ENCODE data around the gene GSTP1.
"Not testable (repeated sequence)": the region's sequence is repeated elsewhere in the genome, so short reads cannot be mapped to it uniquely, and the experiment has no call there.

The GSTP1 gene

GRCh38 chr11:67583247-67584204, at the start of gene GSTP1:
TSS of gene GSTP1 (plus strand) at chr11:67583812. CDS start at chr11:67583844, 32 bp downstream.
- no peak for DNase-seq

DNA sequence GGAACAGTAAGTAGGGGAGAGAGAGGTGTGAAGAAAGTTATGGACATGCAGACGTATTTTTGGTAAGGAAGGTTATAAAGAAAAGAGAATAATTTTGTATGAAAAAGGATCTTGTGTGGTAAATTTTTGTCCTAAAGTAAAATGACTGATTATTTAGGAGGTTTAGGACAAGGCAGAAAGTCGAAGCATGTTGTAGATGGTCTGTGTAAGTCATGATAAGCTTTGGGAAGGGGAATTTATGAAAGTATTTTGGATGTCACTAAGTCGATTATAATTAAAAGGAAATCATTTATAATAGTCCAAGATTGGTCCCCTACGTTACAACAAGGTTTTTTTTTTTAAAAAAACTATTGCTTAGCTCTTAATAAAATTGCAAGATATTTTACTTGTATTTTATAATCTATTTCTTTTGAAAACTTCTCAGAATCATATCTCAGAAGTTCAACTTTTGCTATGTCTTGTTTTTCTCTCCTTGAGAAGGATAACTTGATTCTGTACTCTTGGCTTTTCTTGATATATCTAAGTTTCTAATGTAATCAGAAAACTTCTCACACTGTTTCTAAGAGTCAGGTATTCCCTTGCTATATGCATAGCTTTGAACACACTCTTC, 49.4 kb upstream of the GSTP1 start:
- DNase-seq: no peak

GRCh38 chr11:67535561-67535960, 48.1 kb upstream of the GSTP1 start:
- no peak for DNase-seq

GRCh38 chr11:67538306-67538705, 45.3 kb upstream of the GSTP1 start:
- DNase-seq: no peak

GRCh38 chr11:67538823-67539505, 44.6 kb upstream of the GSTP1 start:
- no peak for DNase-seq

- DNase-seq: no peak
Measured at GRCh38 chr11:67539550-67539949, 44.1 kb upstream of the GSTP1 start.

GRCh38 chr11:67541198-67541597, 42.4 kb upstream of the GSTP1 start:
- DNase-seq: no peak

DNA sequence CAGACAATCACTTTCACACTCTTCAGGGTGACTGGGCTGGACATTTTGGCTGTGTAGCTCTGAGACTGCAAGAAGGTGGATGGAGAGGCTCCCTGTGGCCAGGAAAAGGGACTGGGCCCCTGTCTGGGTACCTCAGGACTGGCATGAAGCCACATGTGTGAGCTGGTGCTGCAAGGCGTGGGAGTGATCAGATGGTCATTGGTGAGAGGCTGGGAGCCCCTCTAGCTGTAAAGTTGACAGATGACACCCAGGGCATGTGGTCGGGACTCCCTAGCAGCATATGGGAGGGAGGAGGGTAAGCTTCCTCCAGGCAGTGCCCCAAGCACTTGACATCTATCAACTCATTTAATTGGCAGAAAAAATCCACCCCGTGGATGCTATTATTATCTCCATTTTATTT, 41.4 kb upstream of the GSTP1 start:
- no peak for DNase-seq

- DNase-seq: no peak
Measured at GRCh38 chr11:67542971-67543370, 40.6 kb upstream of the GSTP1 start.

DNA sequence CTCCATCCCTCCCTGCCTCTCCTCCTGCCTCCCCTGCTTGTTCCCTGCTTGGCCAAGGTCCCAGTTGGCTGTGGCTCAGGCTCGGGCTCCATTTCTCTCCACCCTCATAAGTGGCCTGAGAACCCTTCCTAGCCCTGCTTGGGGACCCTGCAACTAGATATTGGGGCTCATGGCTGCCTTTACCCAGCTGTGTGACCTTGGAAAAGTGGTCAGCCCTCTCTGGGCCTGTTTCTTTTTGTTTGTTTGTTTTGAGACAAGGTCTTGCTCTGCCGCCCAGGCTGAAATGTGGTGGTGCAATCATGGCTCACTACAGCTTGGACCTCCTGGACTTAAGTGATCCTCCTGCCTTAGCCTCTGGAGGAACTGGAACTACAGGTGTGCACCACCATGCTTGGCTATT, 40.0 kb upstream of the GSTP1 start:
- DNase-seq: no peak

DNA sequence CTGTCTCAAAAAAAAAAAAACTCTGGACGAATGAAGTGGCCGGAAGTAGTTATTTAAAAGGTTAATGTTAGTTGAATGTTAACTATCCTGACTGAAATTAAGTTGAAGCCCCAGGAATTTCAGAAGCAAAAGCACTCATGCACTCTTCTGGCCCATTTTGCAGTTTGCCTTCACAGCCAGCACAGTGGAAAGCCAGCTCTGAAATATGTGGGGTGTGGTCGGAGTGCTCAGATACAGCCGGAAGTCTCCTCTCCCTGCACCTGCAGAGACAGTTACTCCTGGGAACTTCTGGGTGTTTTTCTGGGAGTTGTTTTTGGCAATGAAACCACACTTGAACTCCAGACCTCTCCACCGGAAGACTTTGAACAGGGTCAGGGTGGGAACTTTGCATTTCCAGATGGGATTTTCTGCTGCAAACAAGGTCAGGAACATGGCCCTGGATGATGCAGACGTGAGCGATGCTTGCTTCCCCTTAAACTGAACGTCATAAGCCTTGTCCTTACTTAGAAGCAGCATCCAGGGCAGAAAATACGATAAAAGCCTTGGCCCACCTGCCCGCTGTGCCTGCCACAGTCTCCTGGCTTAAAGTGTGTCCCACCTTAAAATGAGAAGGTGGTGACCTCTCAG, 38.9 kb upstream of the GSTP1 start:
- DNase-seq: no peak

- no peak for DNase-seq
Measured at GRCh38 chr11:67545280-67545679, 38.3 kb upstream of the GSTP1 start.

GRCh38 chr11:67548112-67548511, 35.5 kb upstream of the GSTP1 start:
- DNase-seq: not testable (repeated sequence)

DNA sequence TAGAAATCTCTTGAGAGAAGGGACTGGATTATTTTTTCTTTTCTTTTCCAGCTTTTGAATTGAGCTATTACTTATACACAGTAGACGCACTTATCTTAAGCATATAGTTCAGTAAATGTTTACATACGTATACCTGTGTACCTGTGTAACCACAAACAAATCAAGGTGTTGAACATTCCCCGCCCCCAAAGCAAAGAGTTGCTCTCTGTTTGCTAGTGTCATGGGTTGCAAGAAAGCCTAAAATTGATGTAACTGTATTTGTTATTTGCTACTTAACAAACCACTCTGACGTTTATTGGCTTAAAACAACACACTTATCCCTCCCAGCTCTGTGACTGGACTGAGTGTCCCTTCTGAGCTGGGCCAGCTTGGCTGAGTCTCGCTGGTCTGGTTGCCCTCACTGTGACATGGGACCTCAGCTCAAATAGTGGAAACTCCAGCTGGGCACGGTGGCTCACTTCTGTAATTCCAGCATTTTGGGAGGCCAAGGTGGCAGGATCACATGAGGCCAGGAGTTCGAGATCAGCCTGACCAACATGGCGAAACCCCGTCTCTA, 35.0 kb upstream of the GSTP1 start:
- DNase-seq: no peak

DNA sequence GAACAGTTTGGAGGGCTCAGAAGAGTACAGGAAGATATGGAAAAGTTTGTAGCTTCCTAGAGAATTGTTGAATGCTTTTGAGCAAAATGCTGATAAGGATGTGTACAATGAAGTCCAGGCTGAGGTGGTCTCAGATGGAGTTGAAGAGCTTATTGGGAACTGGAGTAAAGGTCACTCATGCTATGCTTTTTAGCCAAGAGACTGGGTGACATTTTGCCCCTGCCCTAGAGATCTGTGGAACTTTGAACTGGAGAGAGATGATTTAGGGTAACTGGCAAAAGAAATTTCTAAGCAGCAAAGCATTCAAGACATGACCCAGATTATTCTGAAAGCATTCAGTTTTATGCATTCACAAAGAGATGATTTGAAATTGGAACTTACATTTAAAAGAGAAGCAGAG, 32.5 kb upstream of the GSTP1 start:
- DNase-seq: no peak

DNA sequence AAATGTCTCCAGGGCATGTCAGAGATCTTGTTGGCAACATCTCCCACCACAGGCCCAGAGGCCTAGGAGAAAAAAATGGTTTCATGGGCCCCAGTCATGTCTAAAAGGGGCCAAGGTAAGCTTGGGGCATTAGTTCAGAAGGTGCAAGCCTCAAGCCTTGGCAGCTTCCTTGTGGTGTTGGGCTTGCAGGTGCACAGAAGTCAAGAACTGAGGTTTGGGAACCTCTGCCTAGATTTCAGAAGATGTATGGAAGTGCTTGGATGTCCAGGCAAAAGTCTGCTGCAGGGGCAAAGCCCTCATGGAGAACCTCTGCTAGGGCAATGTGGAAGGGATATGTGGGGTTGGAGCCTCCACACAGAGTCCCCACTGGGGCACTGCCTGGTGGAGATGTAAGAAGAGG, 31.9 kb upstream of the GSTP1 start:
- DNase-seq: not testable (repeated sequence)

DNA sequence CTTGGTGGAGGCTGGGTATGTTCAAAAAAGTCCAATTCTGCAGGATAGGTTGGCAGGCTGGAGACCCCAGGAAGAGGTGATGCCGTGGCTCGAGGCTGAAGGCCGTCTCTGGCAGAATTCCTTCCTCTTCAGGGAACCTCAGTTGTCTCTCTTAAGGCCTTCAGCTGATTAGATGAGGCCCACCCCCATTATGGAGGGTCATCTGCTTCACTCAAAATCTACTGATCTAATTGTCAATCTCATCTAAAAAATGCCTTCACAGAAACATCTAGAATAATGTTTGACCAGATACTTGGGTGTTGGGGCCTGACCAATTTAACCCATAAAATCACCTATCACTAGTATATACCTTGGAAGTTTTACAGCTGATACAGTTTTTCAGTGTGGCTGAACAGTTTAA, 27.4 kb upstream of the GSTP1 start:
- no peak for DNase-seq

DNA sequence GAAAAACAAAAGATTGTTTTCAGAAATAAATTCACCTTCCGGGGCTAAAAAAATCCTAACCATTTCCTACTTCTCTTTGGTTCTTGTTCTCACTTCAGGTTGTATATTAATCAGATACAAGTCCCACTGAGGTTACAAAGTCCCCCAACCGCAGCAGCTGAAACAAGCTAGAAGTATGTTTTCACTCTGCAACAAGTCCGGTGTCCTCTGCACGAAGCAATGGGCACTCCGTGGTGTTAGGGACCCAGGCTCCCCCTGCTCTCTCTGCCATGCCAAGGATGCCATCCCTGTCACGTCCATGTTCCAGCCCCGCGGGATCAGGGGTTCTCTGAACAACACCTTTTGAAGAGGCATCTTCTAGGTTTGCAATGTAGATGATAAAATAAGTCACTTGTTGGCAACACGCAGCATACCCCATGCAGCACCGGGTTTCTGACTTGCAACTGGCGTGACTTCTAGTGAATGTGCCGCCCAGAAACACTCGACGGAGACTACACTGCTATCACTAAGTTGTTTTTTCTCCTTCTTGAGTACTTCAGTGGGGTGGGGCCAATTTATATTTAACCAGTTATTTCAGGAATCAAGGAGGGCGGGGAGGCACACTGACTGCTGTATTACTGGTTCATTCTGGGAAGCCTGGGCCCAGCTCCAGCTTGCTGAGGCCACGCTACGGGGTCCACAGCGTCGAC, 25.4 kb upstream of the GSTP1 start:
- DNase-seq: no peak

DNA sequence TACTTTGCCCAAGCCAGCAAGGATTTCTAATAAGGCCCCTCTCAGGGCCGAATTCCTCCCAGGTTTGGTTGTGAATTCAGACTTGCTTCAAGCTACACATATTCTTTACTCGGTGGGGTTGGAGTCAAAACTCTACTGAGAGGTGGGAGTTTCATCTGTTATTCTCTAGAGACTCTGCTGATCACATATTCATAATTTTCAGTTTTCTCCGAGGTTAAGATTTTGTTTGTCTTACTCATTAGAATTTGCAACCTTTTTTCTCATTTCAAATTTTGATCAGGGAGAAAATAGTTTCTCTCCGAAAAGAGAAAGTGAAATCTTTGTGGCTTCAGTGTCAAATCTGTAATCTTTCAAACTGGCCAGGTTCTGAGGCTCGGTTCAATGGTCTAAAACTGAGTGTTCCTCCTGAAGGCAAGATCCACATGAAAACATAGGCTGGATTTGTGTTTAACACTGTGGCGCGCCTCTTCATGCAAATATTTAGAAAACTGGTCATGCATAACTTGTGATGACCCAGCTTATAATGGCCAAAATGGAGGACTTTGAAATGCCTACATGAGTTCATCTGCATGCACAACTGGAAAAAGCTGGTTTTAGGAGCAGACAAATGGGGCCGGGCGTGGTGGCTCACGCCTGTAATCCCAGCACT, 21.5 kb upstream of the GSTP1 start:
- DNase-seq: no peak

- DNase-seq: no peak
Measured at GRCh38 chr11:67562963-67563704, 20.5 kb upstream of the GSTP1 start.

- DNase-seq: not testable (repeated sequence)
Measured at GRCh38 chr11:67563705-67564114, 19.9 kb upstream of the GSTP1 start.
